ENCODE measurements around the gene HAPLN3.

GRCh38 chr15:88888719-88889118 is 6.6 kb downstream of the HAPLN3 start:
- TF ChIP-seq GABPA (IDR thresholded peaks at IDR 0.05; ENCODE audit: low read depth) (no peak), POLR2AphosphoS5 (IDR thresholded peaks at IDR 0.05; ENCODE audit: low read depth) (no peak), SPI1 (IDR thresholded peaks at IDR 0.05; ENCODE audit: borderline replicate concordance, low read depth) (no peak), REST (IDR thresholded peaks at IDR 0.05; ENCODE audit: insufficient replicate concordance, low read depth) (no peak), CTCF (IDR thresholded peaks at IDR 0.05; ENCODE audit: insufficient read depth, low read length) (no peak)
